Activated CD4-positive, alpha-beta T cell treated with anti-CD3 and anti-CD28 coated beads, Interleukin-2, amount 10 ng/mL, durations not matched to agents 7 days and 5 days (primary cell): ENCODE data around the gene KCNH4. TPM values are rescaled to one million over a fixed set of nuclear protein-coding genes. Genes with fewer than 3 reads are reported as not detected.

Experiments
- CTCF ChIA-PET: fragments of 350-600 bp; sonication (Branson Sonifier 250); formaldehyde crosslinking; loops from one replicate; lab custom pipeline; 2021; ENCODE audit warnings: antibody characterized with exemption; lab: Charles Lee
- POLR2A ChIA-PET: fragments of 350-600 bp; sonication (Branson Sonifier 250); formaldehyde crosslinking; loops from one replicate; lab custom pipeline; 2021; ENCODE audit warnings: antibody characterized with exemption; lab: Charles Lee
- DNase-seq: peaks from one replicate; pipeline ENCODE4 v3.0.0-alpha.2; 2020
- H3K27ac Mint-ChIP-seq: one replicate; pipeline ENCODE4 v1.8.0; 2021; ENCODE audit warnings: mild to moderate bottlenecking, moderate library complexity, mixed read lengths
- H3K27me3 Mint-ChIP-seq: one replicate; pipeline ENCODE4 v1.8.0; 2021; ENCODE audit warnings: mixed read lengths
- H3K36me3 Mint-ChIP-seq: one replicate; pipeline ENCODE4 v1.8.0; 2021; ENCODE audit warnings: low read depth, mixed read lengths
- H3K4me1 Mint-ChIP-seq: one replicate; pipeline ENCODE4 v1.8.0; 2021; ENCODE audit warnings: mixed read lengths
- H3K4me3 Mint-ChIP-seq: one replicate; pipeline ENCODE4 v1.8.0; 2021; ENCODE audit warnings: mild to moderate bottlenecking, moderate library complexity, mixed read lengths
- H3K9me3 Mint-ChIP-seq: one replicate; pipeline ENCODE4 v1.8.0; 2021; ENCODE audit warnings: mixed read lengths
- total RNA-seq, 2 experiments: library from RNA; stranded (reverse); gene quantifications; one replicate each; pipeline ENCODE4 v1.2.3, GENCODE V29; 2021

The KCNH4 gene
- total RNA-seq, 2 experiments from 2014 or later, result 0.15 to 0.17 TPM

DNA sequence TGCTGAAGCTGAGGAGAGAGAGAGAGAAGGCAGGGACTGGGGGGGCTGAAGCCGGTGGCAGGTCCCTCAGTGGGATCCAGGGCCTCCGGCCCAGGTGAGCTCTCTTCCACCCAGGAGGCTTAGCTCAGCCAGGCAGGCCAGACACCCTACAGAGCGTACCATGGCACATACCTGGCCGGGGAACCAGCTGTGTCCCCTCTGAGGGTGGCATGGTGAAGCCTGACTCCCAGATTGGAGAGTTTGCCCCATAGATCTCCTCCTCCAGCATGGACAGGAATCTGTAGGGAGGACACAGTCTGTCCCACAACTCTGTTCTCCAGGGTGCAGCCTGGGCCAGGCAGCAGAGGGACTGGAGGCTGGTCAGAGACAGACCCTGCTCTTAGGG lies 62.8 kb downstream of the KCNH4 start:
- Mint-ChIP-seq H3K27me3 (no peaks in the 10 kb centered on the region), H3K4me3 (no peak overlapping the region), H3K9me3 (no peaks in the 10 kb centered on the region), H3K36me3 (peaks cover 28% of the 10 kb centered on the region), H3K4me1 (peaks cover 50% of the 10 kb centered on the region), H3K27ac (no peak overlapping the region)
- ChIA-PET POLR2A (interaction anchor here (1.0 kb wide), 1 partner anchor 101 kb away, joined by 3 read pairs; the partner anchor contains the start of gene DNAJC7), CTCF (interaction anchor here (0.9 to 4.2 kb wide), 10 partner anchors 10 to 155 kb away, joined by 3 to 16 read pairs (median 3); partner anchors contain the start of genes DNAJC7 and NKIRAS2)
- no peak for DNase-seq

DNA sequence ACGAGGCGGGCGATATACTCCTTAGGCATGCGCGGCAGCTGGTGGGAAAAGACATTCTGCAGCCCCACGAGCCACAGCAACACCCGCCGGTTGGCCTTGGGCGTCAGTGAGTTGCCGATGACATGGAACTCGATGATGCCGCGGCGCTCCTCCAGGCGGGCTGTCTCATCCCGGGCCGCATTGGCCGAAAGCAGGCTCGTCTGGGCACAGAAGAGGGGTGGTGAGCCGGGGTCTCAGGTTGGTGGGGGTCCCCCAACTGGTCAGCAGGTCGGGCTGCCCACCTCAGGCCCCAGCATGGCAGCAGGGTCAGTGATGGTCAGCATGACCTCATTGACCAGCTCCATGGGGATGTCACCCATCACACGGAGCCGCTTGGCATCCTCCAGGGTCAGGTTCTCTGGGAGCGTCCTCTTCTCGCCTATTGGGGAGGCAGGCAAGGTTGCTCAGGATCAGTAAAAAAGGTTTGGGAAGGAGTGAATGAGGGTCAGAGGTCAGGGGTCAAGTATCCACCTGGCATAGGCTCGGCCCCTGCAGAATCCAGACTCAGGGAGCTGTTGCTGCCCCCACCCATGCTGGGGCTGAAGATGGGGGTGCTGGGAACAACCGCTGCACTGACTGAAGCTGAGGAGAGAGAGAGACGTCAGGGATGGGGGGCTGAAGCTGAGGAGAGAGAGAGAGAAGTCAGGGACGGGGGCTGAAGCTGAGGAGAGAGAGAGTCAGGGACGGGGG lies 63.4 kb downstream of the KCNH4 start:
- no peak overlapping the region for H3K27ac Mint-ChIP-seq
- peaks cover 55% of the 10 kb centered on the region for H3K4me1 Mint-ChIP-seq
- ChIA-PET POLR2A (interaction anchor here (1.0 kb wide), 1 partner anchor 100 kb away, joined by 3 read pairs; the partner anchor contains the start of gene DNAJC7), CTCF (interaction anchor here (0.9 to 4.2 kb wide), 10 partner anchors 10 to 154 kb away, joined by 3 to 16 read pairs (median 4); partner anchors contain the start of genes DNAJC7 and NKIRAS2)
- no peaks in the 10 kb centered on the region for H3K27me3 Mint-ChIP-seq
- H3K36me3 Mint-ChIP-seq, result peaks cover 31% of the 10 kb centered on the region
- no peak for DNase-seq
- H3K4me3 Mint-ChIP-seq, result no peak overlapping the region
- no peaks in the 10 kb centered on the region for H3K9me3 Mint-ChIP-seq

DNA sequence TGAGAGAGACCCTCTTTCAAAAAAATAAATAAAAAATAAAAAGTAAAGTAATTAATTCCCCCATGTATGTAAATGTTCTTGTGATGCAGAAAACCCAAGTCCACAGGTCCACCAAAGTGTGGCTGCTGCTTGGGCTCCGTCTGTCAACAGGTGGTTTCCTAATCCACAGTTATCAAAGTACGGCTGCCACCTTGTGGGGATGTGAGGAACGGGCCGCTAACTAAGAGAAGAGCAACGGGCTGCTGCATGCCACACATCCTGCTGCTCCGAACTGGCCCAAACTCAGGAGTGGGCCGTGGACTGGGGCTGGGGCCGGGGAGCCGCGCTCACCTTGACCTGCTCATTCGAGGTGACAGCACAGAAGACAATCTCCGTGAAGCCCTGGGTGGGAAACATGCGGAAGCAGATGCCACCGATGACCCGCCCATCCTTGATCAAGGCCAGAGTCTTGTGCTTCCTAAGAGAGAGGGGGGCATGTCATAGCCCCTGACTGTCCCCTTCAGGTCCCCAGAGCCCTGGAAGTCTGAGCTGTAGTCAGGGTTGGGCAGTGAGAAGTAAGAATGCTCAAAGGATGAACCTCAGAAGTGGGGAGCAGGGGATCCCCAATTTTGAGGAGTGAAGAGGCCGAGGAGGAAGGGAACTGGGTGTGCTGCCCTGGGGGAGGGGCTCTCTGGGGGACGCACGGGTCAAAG lies 64.1 kb downstream of the KCNH4 start:
- peaks cover 35% of the 10 kb centered on the region for H3K36me3 Mint-ChIP-seq
- H3K9me3 Mint-ChIP-seq, result no peaks in the 10 kb centered on the region
- CTCF ChIA-PET, result interaction anchor here (1.0 to 8.5 kb wide), 6 partner anchors 11 to 100 kb away, joined by 3 to 71 read pairs (median 11); partner anchors contain the start of genes DNAJC7 and NKIRAS2
- POLR2A ChIA-PET, result interaction anchor here (0.6 kb wide), 1 partner anchor 413 kb away, joined by 7 read pairs; no protein-coding TSS in a partner anchor
- H3K4me3 Mint-ChIP-seq, result no peak overlapping the region
- H3K27ac Mint-ChIP-seq, result peak overlapping the region; percentile 65
- peaks cover 59% of the 10 kb centered on the region for H3K4me1 Mint-ChIP-seq
- no peaks in the 10 kb centered on the region for H3K27me3 Mint-ChIP-seq
- DNase-seq, result peak; percentile 92

DNA sequence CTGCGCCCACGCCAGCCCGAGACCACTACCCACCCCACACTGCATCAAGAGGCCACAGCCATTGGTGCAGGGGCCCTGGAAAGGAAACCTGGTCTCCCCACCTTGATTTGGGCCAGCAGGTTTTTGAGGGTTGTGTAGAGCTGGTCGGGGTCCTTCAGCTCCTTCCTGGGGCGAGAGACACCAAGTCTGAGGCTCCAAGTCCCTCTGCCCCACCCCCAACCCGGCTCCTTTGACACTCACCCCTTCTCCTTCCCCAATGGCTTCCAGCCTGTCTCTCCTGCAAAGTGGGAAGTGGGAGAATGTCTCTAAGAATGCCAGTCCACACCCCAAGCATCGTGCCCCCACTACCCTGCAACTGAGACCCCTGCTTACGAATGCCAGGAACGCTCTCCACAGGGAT lies 66.8 kb downstream of the KCNH4 start:
- Mint-ChIP-seq H3K9me3 (no peaks in the 10 kb centered on the region), H3K27me3 (no peaks in the 10 kb centered on the region), H3K27ac (peak overlapping the region; percentile 97), H3K4me3 (no peak overlapping the region), H3K36me3 (peaks cover 42% of the 10 kb centered on the region), H3K4me1 (peaks cover 66% of the 10 kb centered on the region)
- POLR2A ChIA-PET, result no interaction called here
- CTCF ChIA-PET, result interaction anchor here (0.5 to 8.5 kb wide), 8 partner anchors 17 to 452 kb away, joined by 3 to 71 read pairs (median 4); partner anchors contain the start of genes CNP, DNAJC7 and NKIRAS2
- DNase-seq, result no peak

DNA sequence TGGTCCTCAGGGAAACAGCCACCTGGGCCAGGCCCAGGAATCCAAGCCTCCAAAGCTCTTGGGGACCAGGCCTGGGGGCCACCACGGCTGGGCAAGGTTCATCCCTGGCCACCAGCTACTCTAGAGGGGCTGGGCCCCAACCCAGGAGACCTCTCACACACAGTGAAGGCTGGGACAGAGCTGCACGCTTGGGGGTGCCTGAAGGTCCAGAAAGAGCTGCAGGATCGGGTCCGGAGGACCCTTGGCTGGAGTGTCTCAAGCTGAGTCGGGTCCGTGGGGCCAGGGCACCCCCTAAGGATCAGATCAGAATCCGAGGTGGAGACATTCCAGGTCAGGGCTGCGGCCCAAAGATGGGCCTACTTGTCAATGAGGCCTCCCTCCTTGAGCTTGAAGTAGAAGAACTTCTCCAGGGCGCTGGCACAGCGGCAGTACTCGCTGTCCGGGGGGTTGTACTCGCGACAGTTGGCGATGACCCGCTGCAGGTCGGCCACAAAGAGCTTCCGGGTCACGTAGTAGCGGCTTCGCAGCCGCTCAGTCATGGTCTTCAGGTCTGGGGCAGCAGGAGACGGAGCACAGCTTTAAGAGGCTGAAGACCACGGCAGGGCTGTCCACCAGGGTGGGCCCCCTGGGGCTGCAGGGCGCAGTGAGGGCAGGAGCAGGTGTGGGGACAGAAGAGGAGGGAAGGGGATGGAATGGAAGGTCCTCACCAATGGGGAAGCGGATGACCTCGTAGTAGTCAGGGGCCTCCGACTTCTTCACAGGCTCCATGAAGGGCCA lies 67.5 kb downstream of the KCNH4 start:
- CTCF ChIA-PET, result interaction anchor here (0.5 to 8.5 kb wide), 11 partner anchors 16 to 451 kb away, joined by 3 to 71 read pairs (median 4); partner anchors contain the start of genes CNP, DNAJC7 and NKIRAS2
- Mint-ChIP-seq H3K4me3 (no peak overlapping the region), H3K4me1 (peaks cover 67% of the 10 kb centered on the region), H3K27ac (peak overlapping the region; percentile 97), H3K36me3 (peaks cover 40% of the 10 kb centered on the region), H3K9me3 (no peaks in the 10 kb centered on the region), H3K27me3 (no peaks in the 10 kb centered on the region)
- POLR2A ChIA-PET, result interaction anchor here (1.1 to 1.8 kb wide), 2 partner anchors 96 to 146 kb away, joined by 6 to 7 read pairs; partner anchors contain the start of genes CNP and DNAJC7
- no peak for DNase-seq

DNA sequence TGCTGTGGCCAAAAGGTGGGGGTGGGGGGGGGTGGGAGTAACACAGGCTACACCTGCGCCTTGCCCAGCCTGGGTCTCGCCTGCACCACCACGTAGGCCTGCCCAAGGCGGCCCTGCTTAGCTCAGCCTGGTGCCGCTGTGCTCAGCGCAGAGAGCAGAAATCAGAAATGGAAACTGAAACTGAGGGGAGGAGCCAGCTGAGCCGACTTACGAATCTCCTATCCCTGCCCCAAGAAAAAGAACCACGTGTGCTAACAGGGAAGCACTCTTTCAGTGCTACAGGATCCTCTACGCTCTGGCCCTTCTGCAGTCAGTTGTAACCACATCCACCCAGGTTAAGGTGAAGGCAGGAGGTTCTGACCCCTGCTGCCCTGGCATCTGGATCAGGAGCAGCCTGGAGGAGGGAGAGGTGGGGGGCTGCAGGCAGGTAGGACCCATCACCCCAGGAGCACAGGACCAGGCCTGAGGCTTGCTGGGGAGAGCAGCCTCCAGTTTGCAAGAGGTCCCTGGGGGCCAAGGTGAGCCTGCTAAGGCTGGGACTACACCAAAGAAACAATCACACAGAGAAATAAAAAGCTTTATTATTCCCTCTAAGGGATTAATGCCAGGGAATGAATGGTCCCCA lies 68.3 kb downstream of the KCNH4 start, which contains the start of gene DHX58:
TSS of gene DHX58 (minus strand) at position 163 of the 625 bp plus-strand sequence. CDS start 822 bp downstream, outside the sequence.
- DNase-seq, result peak; percentile 90
- no peaks in the 10 kb centered on the region for H3K27me3 Mint-ChIP-seq
- H3K27ac Mint-ChIP-seq, result peak within 1 kb of the TSS; percentile 97
- CTCF ChIA-PET, result interaction anchor here (0.6 to 8.5 kb wide), 12 partner anchors 15 to 220 kb away, joined by 3 to 71 read pairs (median 4); partner anchors contain the start of genes CNP, DNAJC7 and NKIRAS2
- H3K36me3 Mint-ChIP-seq, result peaks cover 43% of the 10 kb centered on the region
- H3K4me1 Mint-ChIP-seq, result peaks cover 71% of the 10 kb centered on the region
- no peaks in the 10 kb centered on the region for H3K9me3 Mint-ChIP-seq
- H3K4me3 Mint-ChIP-seq, result peak within 1 kb of the TSS; percentile 80
- POLR2A ChIA-PET, result interaction anchor here (0.6 to 1.8 kb wide), 5 partner anchors 20 to 230 kb away, joined by 3 to 7 read pairs (median 5); partner anchors contain the start of genes CNP and DNAJC7

DNA sequence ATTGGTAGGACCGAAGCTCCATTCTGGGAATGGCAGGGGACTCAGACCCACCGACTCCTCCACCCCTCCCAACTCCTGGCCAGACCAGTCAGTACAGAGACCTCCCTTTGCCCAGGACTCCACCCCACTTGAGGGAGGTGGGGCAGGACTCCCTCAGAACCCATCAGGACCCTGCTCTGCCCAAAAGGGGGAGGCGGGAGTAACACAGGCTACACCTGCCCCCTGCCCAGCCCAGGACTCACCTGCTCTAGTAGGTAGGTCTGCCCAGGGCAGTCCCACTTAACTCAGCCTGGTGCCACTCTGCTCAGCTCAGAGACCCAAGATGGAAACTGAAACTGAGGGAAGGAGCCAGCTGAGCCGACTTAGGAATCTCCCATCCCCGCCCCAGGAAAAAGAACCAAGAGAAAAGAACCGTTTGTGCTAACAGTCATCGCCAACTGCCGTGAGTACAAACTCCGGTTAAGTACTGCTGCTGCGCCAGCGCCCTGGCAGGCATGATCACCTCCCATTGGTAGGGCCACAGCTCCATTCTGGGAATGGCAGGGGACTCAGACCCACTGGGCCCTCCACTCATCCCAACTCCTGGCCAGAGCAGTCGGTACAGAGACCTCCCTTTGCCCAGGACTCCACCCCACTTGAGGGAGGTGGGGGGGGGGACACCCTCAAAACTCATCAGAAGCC lies 68.9 kb downstream of the KCNH4 start:
- no peaks in the 10 kb centered on the region for H3K9me3 Mint-ChIP-seq
- DNase-seq, result peak; percentile 35
- ChIA-PET CTCF (interaction anchor here (0.6 to 8.5 kb wide), 14 partner anchors 10 to 250 kb away, joined by 3 to 71 read pairs (median 4); partner anchors contain the start of genes CNP, DNAJC7, KCNH4 and NKIRAS2), POLR2A (interaction anchor here (0.7 to 1.8 kb wide), 3 partner anchors 21 to 145 kb away, joined by 3 to 7 read pairs (median 4); partner anchors contain the start of gene CNP)
- H3K36me3 Mint-ChIP-seq, result peaks cover 43% of the 10 kb centered on the region
- peaks cover 73% of the 10 kb centered on the region for H3K4me1 Mint-ChIP-seq
- no peaks in the 10 kb centered on the region for H3K27me3 Mint-ChIP-seq
- peak overlapping the region; percentile 80 for H3K4me3 Mint-ChIP-seq
- H3K27ac Mint-ChIP-seq, result peak overlapping the region; percentile 97

DNA sequence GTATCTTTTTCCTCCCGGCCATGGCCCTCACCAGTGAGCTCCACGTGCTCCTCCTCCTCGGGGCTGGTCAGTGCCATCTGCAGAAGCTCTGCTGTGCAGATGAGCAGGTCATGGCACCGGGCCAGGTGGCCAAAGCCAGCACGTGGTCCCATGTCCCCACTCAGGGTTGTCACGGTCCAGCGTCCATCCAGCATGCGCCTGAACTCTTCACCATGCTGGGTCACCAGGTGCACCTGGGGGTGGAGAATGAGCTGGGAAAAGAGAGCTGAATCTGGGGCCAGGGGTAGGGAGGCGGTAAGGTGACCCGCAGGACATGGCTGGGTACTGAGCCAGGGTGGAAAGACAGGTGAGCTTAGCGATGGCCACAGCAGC lies 69.7 kb downstream of the KCNH4 start:
- DNase-seq, result no peak
- Mint-ChIP-seq H3K9me3 (no peaks in the 10 kb centered on the region), H3K4me1 (peaks cover 71% of the 10 kb centered on the region), H3K27me3 (no peaks in the 10 kb centered on the region), H3K36me3 (peaks cover 41% of the 10 kb centered on the region), H3K4me3 (peak overlapping the region; percentile 80), H3K27ac (peak overlapping the region; percentile 97)
- ChIA-PET POLR2A (no interaction called here), CTCF (interaction anchor here (1.0 to 8.5 kb wide), 10 partner anchors 8 to 148 kb away, joined by 3 to 71 read pairs (median 6); partner anchors contain the start of genes CNP, DNAJC7, KCNH4 and NKIRAS2)

DNA sequence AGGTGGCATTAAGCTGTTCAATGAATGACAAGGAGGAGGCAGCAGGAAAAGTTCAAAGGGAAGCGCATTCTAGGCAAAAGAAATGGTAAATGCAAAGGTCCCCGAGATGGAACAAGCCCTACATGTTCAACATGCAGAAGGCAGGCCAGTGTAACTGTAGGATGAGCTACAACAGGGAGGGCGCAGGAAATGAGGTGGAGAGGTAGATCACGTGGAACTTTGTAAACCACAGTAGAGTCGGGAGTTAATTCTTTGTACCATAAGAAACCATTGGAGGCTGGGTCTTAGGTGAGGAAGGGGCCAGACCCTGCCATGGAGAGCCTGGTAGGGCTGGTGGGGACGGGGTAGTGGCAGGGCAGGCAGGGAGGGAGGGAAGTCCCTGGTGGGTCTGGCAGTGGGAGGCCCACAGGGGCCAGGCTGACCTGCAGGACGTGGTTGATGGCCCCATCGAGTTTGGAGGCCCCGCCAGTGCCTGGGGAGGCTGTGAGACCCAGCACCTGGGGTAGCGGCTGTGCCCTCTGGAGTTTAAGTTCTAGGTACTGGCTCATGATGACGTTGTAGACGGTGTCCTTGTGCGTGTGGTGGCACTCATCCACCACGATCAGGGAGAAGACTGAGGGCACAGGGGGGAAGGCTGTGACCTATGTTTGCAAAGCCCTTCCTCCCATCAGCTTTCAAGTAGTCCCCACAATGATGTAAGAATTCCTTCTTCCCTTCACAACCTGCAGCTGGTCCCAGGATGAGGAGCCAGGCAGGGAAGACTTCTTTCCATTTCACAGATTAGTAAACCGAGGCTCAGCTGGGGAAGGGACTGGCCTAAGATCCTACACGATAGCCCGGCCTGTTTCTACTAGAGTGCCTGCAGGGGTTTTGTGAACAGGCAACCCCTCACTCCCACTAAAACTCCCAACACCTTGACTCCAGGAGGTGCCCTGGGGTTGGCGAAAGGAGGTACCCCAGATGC lies 70.4 kb downstream of the KCNH4 start:
- CTCF ChIA-PET, result interaction anchor here (0.7 to 8.5 kb wide), 13 partner anchors 8 to 147 kb away, joined by 3 to 71 read pairs (median 3); partner anchors contain the start of genes CNP, DNAJC7, KCNH4 and NKIRAS2
- Mint-ChIP-seq H3K27me3 (no peaks in the 10 kb centered on the region), H3K4me3 (peak overlapping the region; percentile 80), H3K36me3 (peaks cover 39% of the 10 kb centered on the region), H3K27ac (peak overlapping the region; percentile 97), H3K9me3 (no peaks in the 10 kb centered on the region), H3K4me1 (peaks cover 68% of the 10 kb centered on the region)
- POLR2A ChIA-PET, result interaction anchor here (0.6 kb wide), 1 partner anchor 10 kb away, joined by 6 read pairs; no protein-coding TSS in a partner anchor
- DNase-seq, result peak; percentile 45

DNA sequence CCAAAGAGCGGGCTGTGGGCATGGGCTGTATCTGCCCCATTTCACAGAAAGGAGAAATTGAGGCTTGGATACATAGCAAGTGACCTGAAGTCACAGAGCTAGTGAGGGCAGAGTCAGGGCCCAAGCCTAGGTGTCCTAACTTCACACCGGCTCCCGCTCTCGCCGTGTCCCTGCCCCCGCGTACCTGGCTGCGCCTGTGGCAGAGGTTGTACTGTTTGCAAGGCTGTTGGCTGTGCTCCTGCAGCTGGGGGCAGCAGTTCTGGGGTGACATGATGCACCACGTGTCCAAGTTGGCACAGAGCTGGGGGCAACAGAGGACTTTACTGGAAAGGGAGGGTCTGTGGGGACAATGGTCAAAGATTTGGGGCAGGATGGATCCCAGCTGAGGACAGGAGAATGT lies 71.9 kb downstream of the KCNH4 start:
- Mint-ChIP-seq H3K27ac (peak overlapping the region; percentile 42), H3K4me1 (peaks cover 57% of the 10 kb centered on the region), H3K27me3 (no peaks in the 10 kb centered on the region), H3K36me3 (peaks cover 34% of the 10 kb centered on the region), H3K4me3 (no peak overlapping the region), H3K9me3 (no peaks in the 10 kb centered on the region)
- POLR2A ChIA-PET, result interaction anchor here (0.6 kb wide), 1 partner anchor 79 kb away, joined by 6 read pairs; no protein-coding TSS in a partner anchor
- CTCF ChIA-PET, result interaction anchor here (1.1 to 8.5 kb wide), 4 partner anchors 79 to 90 kb away, joined by 3 to 71 read pairs (median 12); partner anchors contain the start of genes DNAJC7, GHDC and NKIRAS2
- DNase-seq, result no peak
